OCI-LY3 (cell line): Measurements from ENCODE around the gene ZNF385A.

Experiments used
- H2AFZ ChIP-seq: fragments of 200-600, 300-600 bp; shearing (Covaris generic); 2 replicates; pipeline ENCODE4 v1.6.0; 2014; ENCODE audit warnings: antibody characterized with exemption, low read depth, low read length
- H3K27ac ChIP-seq: fragments of 200-600, 300-600 bp; sonication (generic); 2 replicates; pipeline ENCODE4 v1.5.1; 2014; ENCODE audit warnings: mild to moderate bottlenecking, low read length, moderate library complexity, mixed read lengths
- H3K27me3 ChIP-seq: fragments of 200-600, 300-600 bp; sonication (generic); 2 replicates; pipeline ENCODE4 v1.6.1; 2014; ENCODE audit warnings: low read depth, low read length, mixed read lengths
- H3K36me3 ChIP-seq: fragments of 200-600, 300-600 bp; sonication (generic); replicated peaks from 2 replicates; pipeline ENCODE3; 2014; ENCODE audit warnings: low read depth, low read length, mixed read lengths
- H3K4me1 ChIP-seq: fragments of 300-600, 200-600 bp; sonication (generic); 2 replicates; pipeline ENCODE4 v1.6.1; 2014; ENCODE audit warnings: low read length, mixed read lengths
- H3K4me2 ChIP-seq: fragments of 200-600, 300-600 bp; sonication (generic); 2 replicates; pipeline ENCODE4 v1.6.1; 2014; ENCODE audit warnings: low read length, mixed read lengths
- H3K4me3 ChIP-seq: fragments of 300-600, 200-600 bp; sonication (generic); 2 replicates; pipeline ENCODE4 v1.5.1; 2014; ENCODE audit warnings: antibody characterized with exemption, mild to moderate bottlenecking, low read length, moderate library complexity
- H3K79me2 ChIP-seq: fragments of 300-600, 200-600 bp; shearing (Covaris generic); 2 replicates; pipeline ENCODE4 v1.6.1; 2014; ENCODE audit warnings: mild to moderate bottlenecking, low read length, mixed read lengths
- H3K9ac ChIP-seq: fragments of 300-600, 200-600 bp; shearing (Covaris generic); 2 replicates; pipeline ENCODE4 v1.6.0; 2014; ENCODE audit warnings: mild to moderate bottlenecking, low read length, moderate library complexity
- H3K9me3 ChIP-seq: fragments of 200-600, 300-600 bp; shearing (Covaris generic); 2 replicates; pipeline ENCODE4 v1.6.1; 2014; ENCODE audit warnings: low read length, mixed read lengths; ENCODE audit not compliant: insufficient read depth
- H4K20me1 ChIP-seq: fragments of 200-600, 300-600 bp; sonication (generic); 2 replicates; pipeline ENCODE4 v1.6.1; 2016; ENCODE audit warnings: low read length, mixed read lengths; ENCODE audit not compliant: insufficient read depth
- CTCF ChIP-seq: fragments of 200-600, 300-600 bp; sonication (generic); IDR thresholded peaks from 2 replicates; pipeline ENCODE4 v1.5.1; 2014; ENCODE audit warnings: antibody characterized with exemption, low read length, low read depth
- EZH2phosphoT487 ChIP-seq: fragments of 200-600 bp; shearing (Covaris generic); IDR thresholded peaks from 2 replicates; pipeline ENCODE4 v1.6.1; 2018; ENCODE audit warnings: antibody characterized with exemption, mixed run types, low read depth

ZNF385A gene

GRCh38 chr12:54341378-54342300 lies 42.9 kb downstream of the ZNF385A start:
- H3K4me1 ChIP-seq = peaks cover 9% of the 10 kb centered on the region
- H3K27ac ChIP-seq = no peak overlapping the region
- H3K4me2 ChIP-seq = no peak overlapping the region
- no peaks in the 10 kb centered on the region for H3K27me3 ChIP-seq
- H3K9ac ChIP-seq = no peak overlapping the region
- H2AFZ ChIP-seq = no peak overlapping the region
- TF ChIP-seq EZH2phosphoT487 (no peak), CTCF (no peak)
- no peaks in the 10 kb centered on the region for H3K9me3 ChIP-seq
- H4K20me1 ChIP-seq = 0 out of 2 replicates have a peak, but pooled peaks cover 14% of the 10 kb centered on the region
- H3K79me2 ChIP-seq = no peaks in the 10 kb centered on the region
- H3K36me3 ChIP-seq = peaks cover 23% of the 10 kb centered on the region
- H3K4me3 ChIP-seq = no peak overlapping the region

GRCh38 chr12:54340846-54341245 lies 43.7 kb downstream of the ZNF385A start:
- TF ChIP-seq CTCF = no peak
- TF ChIP-seq EZH2phosphoT487 = no peak
- H4K20me1 ChIP-seq = 0 out of 2 replicates have a peak, but pooled peaks cover 14% of the 10 kb centered on the region
- H3K4me2 ChIP-seq = no peak overlapping the region
- H3K9me3 ChIP-seq = no peaks in the 10 kb centered on the region
- peaks cover 23% of the 10 kb centered on the region for H3K36me3 ChIP-seq
- H3K79me2 ChIP-seq = no peaks in the 10 kb centered on the region
- H3K4me3 ChIP-seq = no peak overlapping the region
- H2AFZ ChIP-seq = no peak overlapping the region
- H3K27me3 ChIP-seq = no peaks in the 10 kb centered on the region
- no peak overlapping the region for H3K9ac ChIP-seq
- peaks cover 9% of the 10 kb centered on the region for H3K4me1 ChIP-seq
- H3K27ac ChIP-seq = no peak overlapping the region

DNA sequence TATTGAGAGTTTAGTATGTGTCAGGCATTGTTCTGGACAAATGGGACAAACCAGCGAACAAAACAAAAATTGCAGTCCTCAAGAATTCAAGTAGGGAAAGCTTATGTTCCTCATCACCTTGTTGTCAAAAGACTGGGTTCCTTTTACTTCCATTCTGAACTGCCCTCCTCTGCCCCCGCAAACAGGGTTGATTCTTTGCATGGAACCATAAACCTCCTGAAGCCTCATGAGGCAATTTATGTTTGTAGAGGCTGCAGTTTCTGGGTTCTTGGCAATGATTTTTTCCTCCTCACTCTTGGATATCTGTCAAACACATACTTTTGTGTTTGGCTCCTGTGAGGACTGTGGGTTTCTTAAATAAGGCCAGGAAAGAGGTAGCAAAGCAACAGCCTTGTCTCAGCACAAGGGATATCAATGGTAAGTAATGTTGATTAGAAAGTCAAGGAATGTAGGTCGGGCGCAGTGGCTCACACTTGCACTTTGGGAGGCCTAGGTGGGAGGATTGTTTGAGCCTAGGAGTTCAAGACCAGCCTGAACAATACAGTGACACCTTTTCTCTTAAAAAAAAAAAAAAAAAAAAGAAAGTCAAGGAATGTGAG lies 45.7 kb downstream of the ZNF385A start:
- Histone ChIP-seq H3K36me3 (peaks cover 20% of the 10 kb centered on the region), H2AFZ (no peak overlapping the region), H3K79me2 (no peaks in the 10 kb centered on the region), H3K4me1 (no peaks in the 10 kb centered on the region), H3K9ac (no peak overlapping the region), H3K9me3 (no peaks in the 10 kb centered on the region), H3K27ac (no peak overlapping the region), H3K4me3 (no peak overlapping the region), H3K27me3 (no peaks in the 10 kb centered on the region), H3K4me2 (no peak overlapping the region), H4K20me1 (0 out of 2 replicates have a peak, but pooled peaks cover 10% of the 10 kb centered on the region)
- TF ChIP-seq EZH2phosphoT487 (no peak), CTCF (no peak)

GRCh38 chr12:54337854-54338650 lies 46.5 kb downstream of the ZNF385A start:
- H3K27me3 ChIP-seq = no peaks in the 10 kb centered on the region
- no peak overlapping the region for H3K4me2 ChIP-seq
- no peak overlapping the region for H3K4me3 ChIP-seq
- H3K27ac ChIP-seq = no peak overlapping the region
- no peak overlapping the region for H2AFZ ChIP-seq
- no peaks in the 10 kb centered on the region for H3K4me1 ChIP-seq
- no peak overlapping the region for H3K9ac ChIP-seq
- peaks cover 7% of the 10 kb centered on the region for H3K79me2 ChIP-seq
- peaks cover 13% of the 10 kb centered on the region for H3K36me3 ChIP-seq
- no peaks in the 10 kb centered on the region for H3K9me3 ChIP-seq
- H4K20me1 ChIP-seq = peaks cover 16% of the 10 kb centered on the region; the same call in 1 of the 2 replicates
- TF ChIP-seq CTCF (no peak), EZH2phosphoT487 (no peak)
